NCI-H2227 (cell line): ENCODE measurements around the gene KRTAP10-2.

ENCODE experiments used
- DNase-seq: peaks from one replicate; lab custom pipeline; 2025; ENCODE audit not compliant: unreplicated experiment; lab: John Stamatoyannopoulos, UW

KRTAP10-2 gene

DNA sequence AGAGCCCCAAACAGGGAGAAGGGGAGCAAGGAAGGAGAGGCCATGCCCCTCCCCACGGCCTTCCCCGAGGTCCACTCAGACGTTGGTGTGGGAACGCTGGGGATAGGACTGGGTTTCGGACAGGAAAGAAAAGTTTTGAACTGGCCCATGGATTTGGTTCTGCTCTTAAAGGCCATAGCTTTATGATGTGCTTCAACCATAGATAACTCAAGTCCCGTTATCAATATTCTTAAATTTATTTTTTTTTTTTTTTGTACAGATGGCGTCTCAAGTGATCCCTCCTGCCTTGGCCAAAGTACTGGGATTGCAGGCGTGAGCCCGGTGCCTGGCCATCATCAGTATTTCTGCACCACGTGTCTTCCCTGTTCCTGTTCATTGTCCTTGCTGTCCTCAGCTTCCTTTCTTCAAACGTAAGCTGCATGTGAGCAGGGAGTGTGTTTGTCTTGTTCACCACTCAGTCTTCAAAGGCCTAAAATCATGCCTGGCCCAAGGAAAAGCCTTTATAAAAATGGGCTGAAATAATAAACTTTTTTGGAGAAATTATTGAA is 10.5 kb downstream of the KRTAP10-2 start:
- no peak for DNase-seq

DNA sequence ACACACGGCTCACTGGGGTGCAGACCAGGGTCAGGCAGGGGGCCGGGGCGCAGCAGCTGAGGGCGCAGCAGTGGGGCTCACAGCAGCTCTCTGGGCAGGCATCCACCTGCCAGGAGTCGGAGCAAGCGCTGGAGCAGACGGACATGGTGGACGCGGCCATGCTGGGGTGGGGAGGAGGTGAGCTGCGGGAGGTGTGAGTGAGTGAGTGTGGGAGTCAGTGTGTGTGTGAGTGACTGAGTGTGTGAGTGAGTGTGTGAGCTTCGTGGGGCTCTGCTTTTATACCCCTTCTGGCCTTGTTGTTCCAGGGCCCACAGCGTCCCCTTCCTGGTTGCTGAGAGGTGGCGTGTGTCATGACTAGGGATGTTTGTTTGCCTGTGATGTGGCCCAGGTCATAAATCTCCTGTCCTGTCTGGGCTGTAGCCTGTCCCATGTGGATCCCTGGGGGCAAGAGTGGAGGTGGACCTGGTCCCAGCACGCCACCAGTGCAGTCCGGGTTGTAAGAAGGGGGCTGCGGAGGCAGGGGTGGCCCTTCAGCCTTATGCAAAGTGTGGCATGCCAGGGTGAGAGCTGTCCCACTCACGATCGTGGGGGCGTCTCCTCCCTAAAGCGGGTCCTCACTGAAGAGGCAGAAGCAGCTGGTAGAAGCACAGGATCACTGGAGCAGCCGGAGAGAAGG is 11.2 kb downstream of the KRTAP10-2 start, which contains the start of gene KRTAP10-1:
Gene KRTAP10-1, minus strand, starts transcription at position 205 of the 676 bp plus-strand sequence. Its CDS starts 45 bp downstream, at position 160.
- no peak for DNase-seq

DNA sequence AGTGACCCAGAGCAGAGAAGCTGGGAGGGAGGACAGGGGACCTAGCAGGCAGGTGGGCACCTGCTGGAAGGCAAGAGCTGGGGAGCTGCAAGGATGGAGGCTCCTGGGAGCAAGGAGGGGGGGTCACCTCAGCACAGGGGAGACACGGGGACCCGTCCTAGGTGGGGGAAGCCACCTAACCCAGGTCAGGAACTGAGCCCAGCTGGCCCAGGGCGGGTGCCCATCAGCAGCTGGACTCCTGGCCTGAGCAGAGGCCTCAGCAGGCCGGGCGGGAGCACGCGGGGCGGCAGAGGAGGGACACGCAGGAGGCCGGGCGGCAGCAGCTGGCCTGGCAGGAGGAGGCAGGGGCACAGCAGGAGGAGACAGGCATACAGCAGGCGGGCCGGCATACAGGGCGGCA is 12.3 kb downstream of the KRTAP10-2 start:
- no peak for DNase-seq

DNA sequence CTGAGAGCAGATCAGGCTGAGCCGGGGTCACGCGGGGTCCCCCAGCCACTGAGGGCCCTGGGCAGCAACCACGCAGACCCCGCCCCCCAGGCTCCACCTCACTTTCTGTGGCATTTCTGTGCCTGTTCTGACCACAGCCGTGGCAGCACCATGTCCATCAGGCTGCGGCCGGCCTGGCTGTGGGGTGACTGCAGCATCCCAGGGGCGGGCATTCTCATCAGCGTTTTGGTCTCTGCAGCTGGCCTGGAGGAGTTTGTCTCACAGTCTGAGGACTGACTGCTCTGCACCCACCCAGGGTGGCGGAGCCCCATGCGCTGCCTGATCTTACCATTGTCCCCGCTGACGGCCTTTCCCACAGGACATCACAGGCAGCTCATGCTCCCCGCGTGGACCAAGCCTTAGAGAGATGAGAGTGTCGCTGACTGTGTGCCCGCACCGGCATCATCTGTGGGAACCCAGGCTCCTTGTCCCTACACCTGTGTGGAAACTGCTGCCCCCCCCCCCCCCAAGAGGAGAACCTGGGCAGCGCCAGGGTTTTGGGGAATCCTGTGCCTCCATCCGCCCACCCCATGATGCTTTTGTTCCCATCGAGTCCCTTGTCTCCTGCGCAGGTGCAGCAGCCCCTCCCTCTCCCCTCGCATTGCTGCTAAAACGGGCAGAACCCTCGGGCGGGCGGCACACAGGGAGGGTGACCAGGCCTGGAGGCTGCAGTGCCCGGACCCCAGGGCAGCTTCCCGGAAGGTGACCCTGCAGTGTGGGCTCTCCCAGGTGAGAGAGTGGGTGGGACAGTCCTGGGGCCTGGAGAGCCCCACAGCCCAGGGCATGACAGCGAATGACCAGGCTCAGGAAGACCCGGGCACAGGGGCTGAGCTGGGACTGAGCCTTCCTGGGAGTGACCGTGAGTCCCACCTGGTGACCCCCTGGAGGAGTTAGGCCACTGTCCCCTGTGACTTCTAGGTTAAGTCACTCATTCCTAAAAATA is 13.1 kb downstream of the KRTAP10-2 start:
- DNase-seq: no peak

DNA sequence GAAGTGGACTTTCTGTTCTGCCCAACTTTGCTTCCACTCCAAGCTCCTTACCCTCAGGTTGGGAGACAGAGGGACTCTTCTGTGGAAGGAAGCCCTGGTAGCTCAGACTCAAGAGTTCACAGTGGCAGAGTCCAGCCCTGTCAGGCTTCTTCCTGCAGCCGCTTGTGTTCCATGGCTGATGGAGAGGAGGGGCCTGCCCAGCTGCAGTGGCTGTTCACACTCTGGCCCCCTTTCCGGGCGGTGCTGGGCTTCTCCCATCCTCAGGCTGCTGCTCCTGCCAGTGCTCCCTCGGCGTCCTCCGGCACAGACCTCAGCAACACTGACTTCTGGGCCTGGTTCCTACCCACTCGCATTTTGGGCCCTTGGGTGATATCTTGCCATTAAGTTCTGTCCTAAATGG is 15.3 kb downstream of the KRTAP10-2 start:
- no peak for DNase-seq

DNA sequence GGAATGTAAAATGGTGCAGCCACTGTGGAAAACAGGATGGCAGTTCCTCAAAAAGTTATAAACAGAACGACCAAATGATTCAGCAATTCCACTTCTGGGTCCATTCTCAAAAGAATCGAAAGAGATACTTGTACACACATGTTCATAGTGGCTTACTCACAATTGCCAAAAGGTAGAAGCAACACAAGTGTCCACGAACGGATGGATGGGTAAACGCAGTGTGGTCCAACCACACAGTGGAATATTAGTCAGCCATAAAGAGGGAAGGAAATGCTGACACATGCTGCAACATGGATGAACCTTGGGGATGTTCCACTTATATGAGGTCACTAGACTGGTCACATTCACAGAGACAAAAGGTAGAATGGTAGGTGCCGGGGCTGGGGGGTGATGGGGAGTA is 16.6 kb downstream of the KRTAP10-2 start:
- no peak for DNase-seq

DNA sequence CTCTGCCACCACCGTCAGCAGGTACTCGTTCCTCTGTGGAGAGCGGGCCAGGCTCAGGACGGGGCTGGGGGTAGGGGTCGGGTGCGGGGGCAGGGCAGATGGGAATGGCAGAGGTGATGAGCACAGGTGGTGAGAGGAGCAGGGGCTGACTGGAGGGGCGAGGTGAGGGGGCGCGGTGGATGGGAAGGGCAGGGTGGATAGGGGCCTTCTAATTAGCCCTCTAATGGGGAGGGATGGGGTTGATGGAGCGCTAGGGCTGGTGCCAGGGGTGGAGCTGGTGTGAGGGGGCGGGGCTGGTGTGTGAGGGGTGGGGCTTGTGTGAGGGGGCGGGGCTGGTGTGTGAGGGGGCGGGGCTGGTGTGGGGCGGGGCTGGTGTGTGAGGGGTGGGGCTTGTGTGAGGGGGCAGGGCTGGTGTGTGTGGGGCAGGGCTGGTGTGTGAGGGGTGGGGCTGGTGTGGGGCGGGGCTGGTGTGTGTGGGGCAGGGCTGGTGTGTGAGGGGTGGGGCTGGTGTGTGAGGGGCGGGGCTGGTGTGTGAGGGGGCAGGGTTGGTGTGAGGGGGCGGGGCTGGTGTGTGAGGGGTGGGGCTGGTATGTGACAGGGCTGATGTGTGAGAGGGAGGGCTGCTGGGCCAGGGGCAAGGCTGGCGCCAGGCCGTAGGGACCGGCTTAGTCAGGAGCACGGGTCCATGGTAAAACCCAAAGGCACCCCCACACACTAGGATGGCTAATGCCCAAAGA is 17.2 kb downstream of the KRTAP10-2 start:
- no peak for DNase-seq

DNA sequence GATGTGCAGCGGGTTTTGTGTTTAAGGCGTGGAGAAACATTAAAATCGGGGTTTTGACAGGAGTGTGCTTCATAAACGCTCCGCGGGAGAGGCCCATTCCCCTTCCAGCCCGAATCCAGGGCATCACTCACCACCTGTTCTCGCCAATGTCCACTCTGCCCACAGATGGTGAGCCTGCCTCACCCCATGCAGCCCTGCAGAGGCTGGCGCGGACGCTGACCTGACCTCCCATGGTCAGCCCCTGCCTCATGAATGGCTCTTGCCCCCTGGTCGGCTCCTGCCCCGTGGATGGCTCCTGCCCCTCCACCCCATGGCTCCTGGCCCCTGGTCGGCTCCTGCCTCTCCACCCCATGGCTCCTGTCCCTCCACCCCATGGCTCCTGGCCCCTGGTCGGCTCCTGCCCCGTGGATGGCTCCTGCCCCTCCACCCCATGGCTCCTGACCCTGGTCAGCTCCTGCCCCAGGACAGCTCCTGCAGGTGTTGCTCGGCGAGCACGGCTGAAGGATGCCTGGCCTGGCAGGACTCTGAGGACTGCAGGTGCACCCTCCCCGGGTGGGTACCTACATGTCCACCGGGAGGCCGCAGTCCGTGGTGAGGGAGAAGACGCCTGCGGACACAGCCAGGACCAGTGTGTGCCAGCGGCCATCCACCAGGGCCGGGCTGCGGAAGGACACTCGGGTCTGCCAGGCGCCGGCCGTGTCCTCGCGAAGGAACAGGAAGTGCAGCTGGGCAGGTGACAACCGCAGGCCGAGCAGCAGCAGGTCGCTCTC is 18.0 kb downstream of the KRTAP10-2 start:
- no peak for DNase-seq

DNA sequence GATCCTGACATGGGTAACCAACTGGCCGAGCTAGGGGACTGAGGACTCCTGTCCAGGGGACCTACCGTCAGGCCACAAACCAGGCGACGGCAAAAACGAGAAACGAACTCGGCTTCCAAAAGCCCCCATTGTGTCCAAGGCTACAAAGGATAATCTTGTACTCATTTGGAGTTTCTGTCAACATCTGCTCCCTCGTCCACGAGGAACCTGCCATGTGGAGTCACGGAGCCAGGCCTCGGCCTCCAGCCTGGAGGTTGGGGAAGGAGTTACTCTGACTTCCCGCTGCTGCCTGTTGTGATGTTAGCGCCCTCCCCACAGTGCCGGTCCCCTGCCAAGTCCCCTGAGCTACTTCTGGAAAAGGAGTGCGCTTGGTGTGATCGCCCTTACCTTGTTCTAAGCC is 18.6 kb downstream of the KRTAP10-2 start:
- no peak for DNase-seq

DNA sequence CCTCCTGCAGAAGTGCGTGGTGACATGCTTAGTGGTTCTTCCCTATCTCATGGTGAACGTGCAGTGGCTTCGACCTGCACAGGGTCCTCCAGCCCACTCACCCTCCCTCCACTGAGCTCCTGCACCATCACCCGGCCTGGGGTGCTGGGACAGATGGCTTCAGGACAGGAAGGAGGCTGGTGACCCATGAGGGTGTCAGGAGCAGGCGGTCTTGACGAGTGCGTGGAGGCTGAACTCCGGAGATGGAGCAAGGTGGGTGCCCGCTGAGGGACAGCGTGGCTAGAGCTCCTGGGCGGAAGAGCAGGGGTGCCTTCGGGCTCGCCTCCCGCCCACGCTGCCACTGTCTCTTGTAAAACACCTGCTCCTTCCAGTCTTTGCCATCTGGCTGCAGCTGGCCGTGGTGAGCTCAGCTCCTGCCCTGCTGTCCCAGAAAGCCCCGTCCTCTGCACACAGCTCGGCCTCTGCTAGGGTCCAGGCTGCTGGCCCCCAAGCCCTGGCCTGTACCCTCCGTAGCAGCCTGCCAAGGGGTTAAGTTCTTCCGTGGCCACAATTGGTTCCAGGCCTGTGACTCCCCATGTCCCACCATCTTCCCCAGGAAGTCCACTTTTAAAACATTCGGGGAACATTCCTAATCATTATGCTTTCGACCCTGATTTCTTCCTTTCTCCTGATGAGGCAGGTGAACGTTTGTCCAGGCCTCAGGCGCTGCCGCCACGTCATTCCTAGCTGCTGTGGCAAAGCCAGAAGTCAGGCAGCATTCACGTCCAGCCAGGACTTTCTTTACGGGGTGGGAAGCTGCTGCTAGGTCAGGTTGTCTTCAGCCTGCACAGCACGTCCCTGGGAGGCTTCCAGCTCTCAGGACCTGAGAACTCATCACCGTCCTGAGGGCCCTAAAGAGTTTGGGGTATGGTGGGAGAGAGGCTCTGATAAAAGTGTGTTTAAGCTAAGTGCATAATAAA is 19.4 kb downstream of the KRTAP10-2 start:
- DNase-seq: no peak

DNA sequence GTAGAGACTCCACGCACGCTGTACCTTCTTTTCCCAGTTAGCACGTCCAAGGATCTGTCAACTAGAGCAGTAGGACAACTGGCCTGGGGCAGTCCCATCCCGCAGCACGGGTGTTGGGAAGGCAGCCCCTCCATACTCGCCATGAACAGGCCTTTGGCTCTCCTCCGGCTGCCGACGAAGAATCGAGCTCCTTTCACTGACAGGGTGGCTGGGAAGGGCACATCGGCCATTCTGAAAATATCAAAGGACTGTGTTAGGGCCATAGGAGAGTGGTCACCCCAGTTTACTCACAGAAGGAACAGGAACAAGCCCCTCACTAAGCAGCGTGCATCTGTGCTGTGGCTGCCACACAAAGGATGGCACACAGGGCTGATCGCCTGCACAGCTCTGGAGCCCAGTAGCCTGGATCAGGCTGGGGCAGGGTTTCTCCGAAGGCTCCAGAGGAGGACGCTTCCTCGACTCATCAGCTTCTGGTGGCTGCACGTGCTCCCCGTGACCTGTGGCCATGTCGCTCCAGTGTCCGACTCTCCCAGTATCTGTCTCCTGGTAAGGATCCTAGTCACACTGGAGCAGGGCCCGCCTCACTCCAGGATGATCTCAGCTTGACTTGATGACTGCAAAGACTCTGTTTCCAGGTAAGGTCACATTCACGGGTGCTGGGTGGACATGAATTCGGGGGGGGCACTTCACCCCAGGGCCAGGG is 20.3 kb downstream of the KRTAP10-2 start:
- no peak for DNase-seq

DNA sequence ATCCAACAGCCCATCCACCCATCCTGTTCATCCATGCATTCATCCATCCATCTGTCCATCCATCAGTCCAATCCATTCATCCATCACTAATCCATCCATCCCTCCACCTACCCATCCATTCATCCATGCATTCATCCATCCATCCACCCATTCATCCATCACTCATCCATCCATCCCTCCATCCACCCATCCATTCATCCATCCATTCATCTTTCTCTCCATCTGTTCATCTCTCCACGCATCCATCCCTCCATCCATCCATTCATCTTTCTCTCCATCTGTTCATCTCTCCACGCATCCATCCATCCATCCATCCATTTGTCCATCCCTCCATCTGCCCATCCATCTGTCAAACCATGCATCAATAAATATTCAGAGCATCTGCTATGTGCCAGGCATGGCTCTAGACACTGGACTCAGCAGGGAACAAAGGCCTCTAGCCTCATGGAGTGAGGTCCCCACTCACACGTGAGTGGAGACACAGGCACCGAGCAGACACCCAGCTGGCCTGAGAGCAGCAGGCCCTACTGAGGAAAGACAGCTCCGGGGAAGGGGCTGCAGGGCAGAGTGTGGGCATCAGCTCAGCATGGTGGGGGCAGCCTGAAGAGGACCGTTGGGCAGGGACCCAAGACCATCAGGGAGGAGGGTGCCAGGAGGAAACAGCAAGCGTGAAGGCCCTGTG is 20.9 kb downstream of the KRTAP10-2 start:
- DNase-seq: no peak

DNA sequence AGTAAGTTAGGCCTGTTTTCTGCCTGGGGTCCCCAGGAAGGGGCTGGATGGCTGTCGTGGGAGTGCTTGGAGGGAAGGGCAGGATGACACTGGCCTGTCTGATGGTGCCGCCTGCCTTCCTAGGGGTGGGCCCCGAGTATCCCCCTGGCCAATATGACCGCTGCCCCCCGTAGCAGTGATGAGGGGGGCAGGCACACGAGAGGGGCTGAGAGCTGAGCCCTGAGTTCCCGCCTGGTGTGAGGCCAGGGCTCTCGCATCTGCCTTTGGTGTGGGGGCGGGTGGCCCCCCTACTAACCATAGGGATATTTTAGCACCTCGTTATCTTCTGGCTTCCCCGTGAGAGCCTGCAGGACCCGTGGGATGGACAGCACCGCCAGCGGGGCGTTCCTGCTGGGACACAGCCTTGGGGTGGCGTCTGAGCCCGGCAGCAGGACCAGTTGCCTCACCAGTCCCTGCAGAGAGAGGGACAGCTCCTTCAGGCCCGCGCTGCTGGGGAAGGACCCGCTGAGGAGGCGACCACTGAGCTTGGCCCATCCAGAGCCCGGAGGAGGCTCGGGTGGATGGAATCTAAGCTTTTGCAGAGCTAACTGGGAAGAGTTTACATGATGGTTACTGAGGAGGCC is 21.7 kb downstream of the KRTAP10-2 start:
- DNase-seq: no peak

DNA sequence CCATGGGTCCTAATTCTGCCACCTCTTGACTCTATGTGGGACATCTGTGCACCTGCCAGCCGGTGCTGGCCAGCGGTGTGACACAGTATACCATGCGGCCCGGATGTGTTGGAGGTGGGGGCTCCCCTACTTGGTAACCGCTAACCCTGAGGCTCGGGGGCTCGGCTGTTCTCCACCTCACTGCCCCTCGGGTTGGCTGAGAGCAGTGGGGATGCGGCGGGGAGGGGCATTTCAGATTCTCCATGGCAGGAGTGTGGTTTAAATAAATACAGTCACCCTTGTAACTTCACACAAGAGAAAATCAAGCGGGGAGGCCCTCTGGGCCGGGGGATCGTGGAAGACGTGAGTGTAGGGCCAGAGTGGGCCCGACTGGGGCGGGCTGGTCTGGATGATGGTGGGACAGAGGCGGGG is 22.3 kb downstream of the KRTAP10-2 start:
- no peak for DNase-seq

DNA sequence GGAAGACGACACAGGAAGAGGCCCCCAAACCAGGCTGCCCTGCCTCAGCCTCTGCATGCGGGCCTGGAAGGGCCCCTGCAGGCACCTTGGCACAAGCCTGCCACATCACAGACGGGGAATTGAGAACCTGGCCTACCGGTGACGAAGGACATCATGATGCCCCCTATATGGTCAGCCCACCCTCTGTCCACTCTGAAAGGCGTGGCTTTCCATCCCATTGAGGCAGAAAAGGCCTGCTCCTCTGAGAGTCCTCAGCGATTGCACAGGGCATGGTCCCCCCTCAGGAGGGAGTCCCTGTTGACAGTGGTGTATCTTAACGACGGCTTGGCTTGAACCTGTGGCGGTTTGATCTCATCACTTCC is 22.7 kb downstream of the KRTAP10-2 start:
- no peak for DNase-seq

DNA sequence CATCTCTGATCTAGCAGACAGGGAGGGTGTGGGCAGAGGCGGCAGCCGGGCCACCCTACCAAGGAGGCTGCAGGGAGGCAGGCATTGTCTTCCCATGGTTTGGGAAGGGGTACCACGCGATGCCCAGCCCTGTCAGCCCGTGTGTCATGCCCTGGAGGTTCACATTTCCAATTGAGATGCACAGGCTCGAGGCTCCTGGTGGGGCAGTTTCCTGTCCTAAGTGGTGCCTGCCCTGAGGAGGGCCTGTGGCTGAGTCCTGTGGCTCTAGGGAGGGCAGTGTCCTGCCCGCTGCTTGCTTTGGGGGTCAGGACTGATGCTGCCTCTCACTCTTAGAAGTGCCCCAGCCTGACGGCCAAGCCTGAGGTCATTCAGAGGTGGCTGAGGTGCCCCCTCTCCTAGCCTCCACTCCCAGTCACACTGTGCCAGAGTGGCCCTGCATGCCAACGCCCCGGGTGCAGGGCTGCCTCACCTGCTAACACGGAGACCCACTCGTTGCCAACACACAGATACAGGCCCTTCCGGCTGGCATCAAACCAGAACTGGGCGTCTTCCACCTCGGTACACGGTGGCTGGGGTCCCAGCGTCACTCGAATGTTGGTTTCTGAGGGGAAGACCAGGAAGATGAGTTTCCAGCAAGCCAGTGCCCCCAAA is 23.2 kb downstream of the KRTAP10-2 start:
- DNase-seq: no peak
